Naive thymus-derived CD4-positive, alpha-beta T cell (primary cell): ENCODE results near the gene SLCO4A1. TPM values are rescaled to one million over a fixed set of nuclear protein-coding genes. Genes with fewer than 3 reads are reported as not detected.

Experiments
- ATAC-seq: fragments of 150-1000 bp; cut with Tn5 transposase; 2 replicates; pipeline ENCODE4 v1.10.0; 2021; ENCODE audit warnings: mild to moderate bottlenecking, moderate library complexity
- CTCF ChIA-PET: fragments of 350-600 bp; sonication (Branson Sonifier 250); formaldehyde crosslinking; loops from one replicate; lab custom pipeline; 2021; ENCODE audit warnings: antibody characterized with exemption; lab: Charles Lee
- POLR2A ChIA-PET: fragments of 350-600 bp; sonication (Branson Sonifier 250); formaldehyde crosslinking; loops from one replicate; lab custom pipeline; 2021; ENCODE audit warnings: antibody characterized with exemption, inconsistent platforms; lab: Charles Lee
- DNase-seq, 9 donors: peaks; one replicate each; pipeline versions ENCODE4 v3.0.0 to v3.0.0-alpha.2; 2020 to 2022; ENCODE audit warnings: mixed read lengths in 1 of 9
- H3K27ac ChIP-seq: one replicate; pipeline ENCODE4 v1.7.0; 2013; ENCODE audit warnings: mild to moderate bottlenecking, low read depth, low read length, moderate library complexity
- H3K27me3 ChIP-seq, 2 donors: one replicate each; pipeline ENCODE4 v1.7.0; 2013; ENCODE audit warnings: low read length in 2 of 2, mild to moderate bottlenecking in 2 of 2, moderate library complexity in 2 of 2; ENCODE audit not compliant: control insufficient read depth in 2 of 2, insufficient read depth in 2 of 2
- H3K36me3 ChIP-seq, 3 experiments: 1 replicate in 2 of 3; 2 replicates in 1 of 3; pipeline ENCODE4 v1.7.0; 2013; ENCODE audit warnings: low read length in 3 of 3, mild to moderate bottlenecking in 3 of 3, moderate library complexity in 1 of 3; ENCODE audit not compliant: insufficient read depth in 3 of 3, control insufficient read depth in 2 of 3
- H3K4me1 ChIP-seq, 2 donors: one replicate each; pipeline ENCODE4 v1.7.0; 2013; ENCODE audit warnings: low read length in 2 of 2, mild to moderate bottlenecking in 2 of 2, moderate library complexity in 1 of 2; ENCODE audit not compliant: control insufficient read depth in 2 of 2, insufficient read depth in 2 of 2
- H3K4me3 ChIP-seq: 2 replicates; pipeline ENCODE4 v1.7.0; 2013; ENCODE audit warnings: mild to moderate bottlenecking, low read length
- H3K9me3 ChIP-seq, 3 experiments: 1 replicate in 2 of 3; 2 replicates in 1 of 3; pipeline ENCODE4 v1.7.0; 2013; ENCODE audit warnings: low read length in 3 of 3; ENCODE audit not compliant: control insufficient read depth in 2 of 3
- H3K27ac Mint-ChIP-seq, 9 donors: one replicate each; pipeline ENCODE4 v1.8.0; 2020 to 2022; ENCODE audit warnings: mixed read lengths in 9 of 9, mild to moderate bottlenecking in 8 of 9, moderate library complexity in 5 of 9, inconsistent platforms in 2 of 9
- H3K27me3 Mint-ChIP-seq, 5 donors: one replicate each; pipeline ENCODE4 v1.8.0; 2021 to 2022; ENCODE audit warnings: mixed read lengths in 5 of 5, mild to moderate bottlenecking in 1 of 5
- H3K36me3 Mint-ChIP-seq, 5 donors: one replicate each; pipeline ENCODE4 v1.8.0; 2020 to 2022; ENCODE audit warnings: mixed read lengths in 5 of 5, mild to moderate bottlenecking in 3 of 5, inconsistent platforms in 1 of 5
- H3K4me1 Mint-ChIP-seq, 7 donors: one replicate each; pipeline ENCODE4 v1.8.0; 2020 to 2022; ENCODE audit warnings: mixed read lengths in 7 of 7, mild to moderate bottlenecking in 3 of 7, inconsistent platforms in 1 of 7
- H3K4me3 Mint-ChIP-seq, 10 donors: one replicate each; pipeline ENCODE4 v1.8.0; 2020 to 2022; ENCODE audit warnings: mild to moderate bottlenecking in 10 of 10, mixed read lengths in 10 of 10, moderate library complexity in 6 of 10, inconsistent platforms in 2 of 10
- H3K9me3 Mint-ChIP-seq, 11 donors: one replicate each; pipeline ENCODE4 v1.8.0; 2020 to 2022; ENCODE audit warnings: mixed read lengths in 11 of 11, mild to moderate bottlenecking in 4 of 11, inconsistent platforms in 1 of 11, moderate library complexity in 1 of 11
- intact Hi-C, 2 donors: fragments of 100-400 bp; cut with micrococcal nuclease; formaldehyde crosslinking; loops; one replicate each; pipeline ENCODE4 v1.15.1; 2023
- polyA plus RNA-seq, 2 donors: library from polyadenylated mRNA; unstranded; fragments of 300-500 nt; fragmentation: Illumina TruSeq; gene quantifications; one replicate each; pipeline ENCODE4 v1.2.3, GENCODE V29; 2021
- total RNA-seq, 6 experiments: library from RNA in 5 of 6; stranded (reverse) in 5 of 6; gene quantifications; 1 replicate in 5 of 6; 2 replicates in 1 of 6; pipeline ENCODE4 v1.2.3 and lab custom pipeline; 2021 to 2026

SLCO4A1 gene
- total and polyA plus RNA-seq, 7 experiments from 2014 or later, result 0.36 to 45.5 (median 0.92) TPM

DNA sequence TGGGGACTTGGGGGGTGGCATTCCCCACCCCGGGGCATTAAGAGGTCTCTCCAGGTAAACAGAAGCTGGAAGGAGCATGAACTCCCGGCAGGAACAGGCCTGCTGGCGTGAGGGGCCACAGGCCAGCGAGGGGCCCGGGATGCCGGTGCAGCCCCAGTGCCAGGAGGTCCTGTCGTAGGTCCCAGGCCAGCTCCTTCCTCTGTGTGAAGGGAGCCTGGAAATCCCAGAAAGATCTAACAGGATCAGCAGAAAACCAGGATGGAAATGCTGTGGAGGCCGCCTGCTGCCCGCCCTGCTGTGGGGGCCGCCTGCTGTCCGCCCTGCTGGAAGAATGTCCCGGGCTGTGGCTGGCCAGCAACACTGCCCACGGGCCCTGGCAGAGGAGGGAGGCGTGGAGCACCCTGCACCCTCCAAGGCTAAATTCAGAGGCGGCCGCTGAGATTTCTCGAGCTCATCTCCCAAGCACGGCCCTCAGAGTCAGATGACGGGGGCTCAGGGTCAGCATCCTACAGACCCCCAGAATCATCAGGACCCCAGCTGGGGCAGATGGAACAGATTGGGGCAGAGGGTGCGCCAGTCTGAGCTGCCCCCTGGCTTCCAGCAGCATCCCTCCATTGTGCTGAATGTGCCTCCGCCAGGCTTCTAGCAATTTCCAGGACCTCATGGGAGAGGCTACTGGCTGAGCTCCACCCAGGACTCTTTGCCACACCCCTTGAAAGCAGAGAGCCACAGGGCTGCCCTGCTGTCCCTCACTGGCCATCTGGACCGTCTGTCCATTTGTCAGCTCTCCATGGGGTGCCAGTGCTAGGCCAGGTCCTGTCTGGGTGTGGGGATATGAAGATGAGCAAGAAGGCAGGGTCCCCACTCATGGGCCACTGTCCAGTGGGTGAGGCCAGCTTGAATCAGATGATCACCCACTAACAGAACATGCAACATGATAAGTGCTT lies 32.2 kb upstream of the SLCO4A1 start:
- Mint-ChIP-seq H3K36me3 (peaks cover 0 to 2% (median 0%) of the 10 kb centered on the region in 5 donors), H3K9me3 (peaks cover 0 to 5% (median 0%) of the 10 kb centered on the region in 11 donors), H3K27ac (no peak overlapping the region), H3K4me1 (peaks cover 0 to 8% (median 0%) of the 10 kb centered on the region in 7 donors), H3K27me3 (peaks cover 0 to 20% (median 8%) of the 10 kb centered on the region in 5 donors), H3K4me3 (no peak overlapping the region)
- ChIA-PET POLR2A (no interaction called here), CTCF (no interaction called here)
- Histone ChIP-seq H3K4me1 (no peaks in the 10 kb centered on the region), H3K9me3 (no peaks in the 10 kb centered on the region), H3K36me3 (no peaks in the 10 kb centered on the region), H3K27me3 (no peaks in the 10 kb centered on the region), H3K27ac (no peak overlapping the region), H3K4me3 (no peak overlapping the region)
- DNase-seq, result no peak
- intact Hi-C loops, result no loop called here
- no peak for ATAC-seq

- POLR2A ChIA-PET, result no interaction called here
- peaks cover 0 to 5% (median 0%) of the 10 kb centered on the region in 11 donors for H3K9me3 Mint-ChIP-seq
- H3K4me3 Mint-ChIP-seq, result no peak overlapping the region
- H3K4me1 ChIP-seq, result no peaks in the 10 kb centered on the region
- H3K27me3 Mint-ChIP-seq, result peaks cover 0 to 20% (median 8%) of the 10 kb centered on the region in 5 donors
- H3K36me3 Mint-ChIP-seq, result peaks cover 0 to 2% (median 0%) of the 10 kb centered on the region in 5 donors
- H3K27ac Mint-ChIP-seq, result no peak overlapping the region
- CTCF ChIA-PET, result no interaction called here
- H3K36me3 ChIP-seq, result no peaks in the 10 kb centered on the region
- DNase-seq, result no peak
- intact Hi-C loops, result no loop called here
- no peak overlapping the region for H3K27ac ChIP-seq
- no peaks in the 10 kb centered on the region for H3K9me3 ChIP-seq
- no peaks in the 10 kb centered on the region for H3K27me3 ChIP-seq
- ATAC-seq, result no peak
- H3K4me1 Mint-ChIP-seq, result peaks cover 0 to 5% (median 0%) of the 10 kb centered on the region in 7 donors
- H3K4me3 ChIP-seq, result no peak overlapping the region
Measured at GRCh38 chr20:62611012-62611411, 31.3 kb upstream of the SLCO4A1 start.

DNA sequence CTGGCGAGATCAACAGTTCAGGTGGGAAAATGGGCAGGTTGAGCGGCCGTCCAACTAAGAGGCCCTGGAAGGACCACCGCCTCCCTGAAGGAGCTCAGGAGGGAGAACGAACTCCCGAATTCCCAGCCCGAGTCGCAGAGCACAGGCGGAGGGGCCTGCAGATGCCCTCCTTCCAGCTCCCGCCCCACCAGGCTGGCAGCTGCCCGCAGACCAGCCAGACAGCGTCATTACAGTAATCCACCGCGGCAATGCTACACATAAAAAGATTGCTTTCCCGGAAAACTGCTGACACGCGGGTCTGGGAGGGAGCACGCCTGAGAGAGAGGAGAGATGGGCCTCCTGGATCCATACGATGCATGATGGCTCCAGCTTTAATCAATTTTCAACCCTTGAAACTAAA lies 30.5 kb upstream of the SLCO4A1 start:
- Mint-ChIP-seq H3K4me3 (no peak overlapping the region), H3K36me3 (peaks cover 0 to 2% (median 0%) of the 10 kb centered on the region in 5 donors), H3K27ac (no peak overlapping the region), H3K4me1 (peaks cover 1 to 8% (median 2%) of the 10 kb centered on the region in 7 donors), H3K27me3 (peaks cover 0 to 16% (median 8%) of the 10 kb centered on the region in 5 donors), H3K9me3 (peaks cover 0 to 5% (median 0%) of the 10 kb centered on the region in 11 donors)
- Histone ChIP-seq H3K36me3 (no peaks in the 10 kb centered on the region), H3K9me3 (no peaks in the 10 kb centered on the region), H3K27ac (no peak overlapping the region), H3K27me3 (no peaks in the 10 kb centered on the region), H3K4me1 (peaks cover under 1 to 3% of the 10 kb centered on the region in 2 donors), H3K4me3 (no peak overlapping the region)
- POLR2A ChIA-PET, result no interaction called here
- intact Hi-C loops, result no loop called here
- CTCF ChIA-PET, result no interaction called here
- ATAC-seq (no peak), DNase-seq (no peak)

- H3K27ac Mint-ChIP-seq, result no peak overlapping the region
- H3K27me3 ChIP-seq, result no peaks in the 10 kb centered on the region
Measured at GRCh38 chr20:62614085-62614960, 28.0 kb upstream of the SLCO4A1 start.

GRCh38 chr20:62614961-62615680 lies 27.2 kb upstream of the SLCO4A1 start:
- CTCF ChIA-PET, result no interaction called here
- DNase-seq (no peak), ATAC-seq (no peak)
- H3K27me3 Mint-ChIP-seq, result peaks cover 0 to 16% (median 0%) of the 10 kb centered on the region in 5 donors
- peaks cover 0 to 5% (median 0%) of the 10 kb centered on the region in 11 donors for H3K9me3 Mint-ChIP-seq
- Histone ChIP-seq H3K27ac (no peak overlapping the region), H3K36me3 (no peaks in the 10 kb centered on the region), H3K9me3 (no peaks in the 10 kb centered on the region), H3K4me3 (no peak overlapping the region), H3K27me3 (no peaks in the 10 kb centered on the region), H3K4me1 (peaks cover 16 to 27% of the 10 kb centered on the region in 2 donors)
- peaks cover 7 to 28% (median 19%) of the 10 kb centered on the region in 7 donors for H3K4me1 Mint-ChIP-seq
- no peak overlapping the region for H3K4me3 Mint-ChIP-seq
- intact Hi-C loops, result loop anchor here in 1 of 2 donors (5.0 kb wide), 1 partner anchor 313 kb away; the partner anchor contains the start of gene ADRM1
- H3K27ac Mint-ChIP-seq, result no peak overlapping the region
- peaks cover 0 to 2% (median 0%) of the 10 kb centered on the region in 5 donors for H3K36me3 Mint-ChIP-seq
- POLR2A ChIA-PET, result no interaction called here

More at GRCh38 chr20:62614085-62614960, 28.0 kb upstream of the SLCO4A1 start:
- ChIA-PET POLR2A (no interaction called here), CTCF (no interaction called here)
- H3K27me3 Mint-ChIP-seq, result peaks cover 0 to 16% (median 3%) of the 10 kb centered on the region in 5 donors
- no peak overlapping the region for H3K4me3 Mint-ChIP-seq
- H3K4me1 ChIP-seq, result peaks cover 16 to 27% of the 10 kb centered on the region in 2 donors
- H3K36me3 ChIP-seq, result no peaks in the 10 kb centered on the region
- DNase-seq (no peak), ATAC-seq (no peak)
- intact Hi-C loops, result no loop called here
- peaks cover 0 to 5% (median 0%) of the 10 kb centered on the region in 11 donors for H3K9me3 Mint-ChIP-seq
- no peaks in the 10 kb centered on the region for H3K9me3 ChIP-seq
- no peak overlapping the region for H3K4me3 ChIP-seq
- no peak overlapping the region for H3K27ac ChIP-seq
- H3K36me3 Mint-ChIP-seq, result peaks cover 0 to 2% (median 0%) of the 10 kb centered on the region in 5 donors
- H3K4me1 Mint-ChIP-seq, result peaks cover 7 to 28% (median 19%) of the 10 kb centered on the region in 7 donors
